ENCODE measurements around the gene MRGPRG.

Gene MRGPRG

DNA sequence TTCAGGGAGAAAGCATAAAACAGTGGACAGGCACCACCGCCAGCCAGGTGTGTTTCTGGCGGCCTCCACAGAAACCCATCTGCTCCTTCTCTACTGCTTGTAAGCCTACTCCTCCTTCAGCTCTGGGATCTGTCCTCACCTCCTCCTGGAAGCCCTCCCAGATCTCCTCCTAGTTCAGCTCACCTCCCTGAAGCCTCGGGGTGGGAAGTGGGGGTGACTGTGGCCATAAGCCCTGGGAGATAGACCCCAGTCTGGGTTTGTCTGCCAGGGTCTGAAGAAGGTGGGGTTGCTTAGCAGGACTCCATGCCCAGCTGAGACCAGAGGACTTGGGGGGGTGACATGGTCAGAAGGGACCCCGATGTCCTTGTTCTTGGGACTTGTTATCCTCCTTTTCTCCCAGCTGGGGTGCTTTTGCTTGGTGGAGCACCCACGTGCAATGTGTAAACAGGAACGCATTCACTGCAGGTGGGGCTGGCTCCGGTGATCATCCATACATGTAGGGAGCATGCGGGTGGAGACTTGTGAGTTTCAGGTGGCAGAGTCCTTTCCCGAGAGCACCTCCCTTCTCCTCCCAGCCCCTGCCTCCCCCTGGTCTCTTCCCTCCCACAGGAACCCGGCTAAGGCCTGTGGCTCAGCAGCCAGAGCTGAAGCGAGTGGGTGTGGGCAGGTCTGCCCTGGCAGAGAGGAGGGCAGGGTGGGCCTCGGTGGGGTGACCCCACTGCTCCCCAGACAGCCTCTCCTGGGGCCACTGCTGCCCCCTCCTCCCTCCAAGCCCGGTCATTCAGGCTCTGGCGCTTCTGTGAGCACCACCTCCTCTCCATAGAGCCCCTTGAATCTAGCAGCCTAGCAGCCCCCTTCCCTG lies 25.9 kb downstream of the MRGPRG start:
- DNase-seq, result no peak

DNA sequence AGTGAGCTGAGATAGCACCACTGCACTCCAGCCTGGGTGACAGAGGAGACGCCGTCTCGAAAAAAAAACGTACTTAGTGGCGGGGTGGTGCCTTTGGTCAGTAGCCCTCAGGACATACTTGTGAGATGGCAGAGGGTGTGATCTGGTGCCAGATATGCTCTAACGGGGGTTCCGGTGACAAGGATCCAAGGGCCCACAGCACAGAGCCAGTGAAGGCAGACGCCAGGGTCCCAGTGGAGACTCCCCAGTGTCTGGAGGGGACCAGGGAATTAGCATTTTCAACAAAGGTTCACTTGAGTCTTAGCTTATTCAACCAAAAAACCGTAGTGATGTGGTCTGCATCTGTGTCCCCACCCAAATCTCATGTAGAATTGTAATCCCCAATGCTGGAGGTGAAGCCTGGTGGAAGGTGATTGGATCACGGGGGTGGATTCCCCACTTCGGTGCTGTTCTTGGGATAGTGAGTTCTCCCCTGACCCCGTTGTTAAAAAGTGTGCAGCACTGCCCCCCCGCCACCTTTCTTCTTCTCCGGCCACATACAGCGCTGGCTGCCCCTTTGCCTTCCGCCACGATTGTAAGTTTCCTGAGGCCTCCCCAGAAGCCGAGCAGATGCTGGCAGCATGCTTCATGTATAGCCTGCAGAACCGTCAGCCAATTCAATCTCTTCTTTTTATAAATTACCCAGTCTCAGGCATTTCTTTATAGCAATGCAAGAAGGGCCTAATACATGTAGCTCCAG lies 26.9 kb downstream of the MRGPRG start:
- no peak for DNase-seq

DNA sequence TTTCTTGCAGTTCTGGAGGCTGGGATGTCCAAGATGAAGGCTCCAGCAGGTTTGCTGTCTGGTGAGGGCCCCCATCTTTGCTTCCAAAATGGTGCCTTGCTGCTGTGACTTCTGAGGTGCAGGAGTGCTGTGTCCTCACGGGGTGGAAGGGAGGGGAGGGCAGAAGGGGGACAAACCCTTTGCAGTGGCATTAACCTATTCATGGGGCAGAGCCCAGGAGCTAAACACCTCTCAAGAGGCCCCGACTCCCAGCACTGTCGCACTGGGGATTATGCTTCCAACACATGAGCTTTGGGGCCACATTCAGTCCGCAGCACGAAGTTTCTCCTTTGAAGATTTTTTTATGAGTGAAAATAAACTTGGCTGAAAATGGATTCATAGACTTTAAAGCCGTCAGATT lies 28.0 kb downstream of the MRGPRG start:
- DNase-seq, result no peak

DNA sequence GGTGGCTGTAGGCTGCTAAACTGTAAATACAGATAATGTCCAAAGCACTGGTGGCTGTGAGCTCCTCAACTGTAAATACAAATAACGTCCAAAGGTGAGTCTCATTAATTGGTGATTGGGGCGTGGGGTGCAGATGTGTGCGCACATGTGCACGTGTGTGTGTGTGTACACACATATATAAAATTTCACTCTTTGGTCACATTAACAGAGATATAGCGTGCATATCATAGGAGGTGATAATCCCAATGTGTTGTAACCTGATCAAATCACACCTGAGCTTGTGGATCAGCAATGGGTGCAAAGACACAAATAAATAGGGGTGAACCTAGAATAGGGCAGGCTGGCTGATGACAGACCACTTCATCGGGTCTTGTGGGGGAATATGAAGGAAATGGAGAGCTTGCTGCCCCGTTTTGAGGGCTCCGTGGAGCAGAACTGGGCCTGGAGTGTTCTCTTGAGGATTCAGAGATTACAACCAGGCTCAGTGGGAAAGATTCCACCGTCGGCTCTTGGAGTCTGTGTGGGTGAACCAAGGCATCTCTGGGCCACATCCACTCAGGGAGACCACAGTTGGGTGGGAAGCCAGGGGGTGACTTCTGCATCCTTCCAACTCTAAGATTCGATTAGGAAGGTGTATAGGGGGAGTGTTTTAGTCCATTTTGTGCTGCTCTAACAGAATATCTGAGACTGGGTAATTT lies 28.6 kb downstream of the MRGPRG start:
- no peak for DNase-seq

DNA sequence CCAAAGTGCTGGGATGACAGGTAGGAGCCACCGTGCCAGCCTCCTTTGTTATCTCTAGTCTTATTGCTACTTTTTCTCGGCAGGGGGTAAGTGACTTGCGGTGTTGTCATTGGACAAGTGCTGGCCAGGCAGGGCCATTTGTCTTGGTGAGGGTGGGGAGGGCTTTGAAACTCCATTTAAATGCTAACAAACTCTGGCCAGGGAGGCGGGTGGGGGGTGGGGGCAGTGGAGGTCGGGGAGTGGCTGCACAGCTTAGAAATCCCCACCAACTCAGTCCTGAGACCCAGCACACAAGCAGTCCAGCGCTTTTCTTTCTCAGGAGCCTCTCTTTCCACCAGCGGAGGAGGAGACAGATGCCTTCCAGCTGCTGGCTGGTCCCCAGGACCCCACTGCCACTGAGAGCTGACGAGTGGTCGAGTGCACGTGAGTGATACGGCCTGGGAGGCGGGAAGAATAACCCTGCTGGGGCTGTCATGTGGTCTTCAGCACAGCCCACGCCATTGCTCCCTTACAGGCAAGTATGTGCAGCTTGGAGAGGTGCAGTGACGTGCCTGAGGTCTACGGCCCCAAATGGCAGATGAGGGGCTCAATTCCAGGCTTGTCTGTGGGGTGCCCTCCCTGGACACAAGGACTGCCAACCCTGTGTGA lies 29.3 kb downstream of the MRGPRG start:
- DNase-seq, result no peak

DNA sequence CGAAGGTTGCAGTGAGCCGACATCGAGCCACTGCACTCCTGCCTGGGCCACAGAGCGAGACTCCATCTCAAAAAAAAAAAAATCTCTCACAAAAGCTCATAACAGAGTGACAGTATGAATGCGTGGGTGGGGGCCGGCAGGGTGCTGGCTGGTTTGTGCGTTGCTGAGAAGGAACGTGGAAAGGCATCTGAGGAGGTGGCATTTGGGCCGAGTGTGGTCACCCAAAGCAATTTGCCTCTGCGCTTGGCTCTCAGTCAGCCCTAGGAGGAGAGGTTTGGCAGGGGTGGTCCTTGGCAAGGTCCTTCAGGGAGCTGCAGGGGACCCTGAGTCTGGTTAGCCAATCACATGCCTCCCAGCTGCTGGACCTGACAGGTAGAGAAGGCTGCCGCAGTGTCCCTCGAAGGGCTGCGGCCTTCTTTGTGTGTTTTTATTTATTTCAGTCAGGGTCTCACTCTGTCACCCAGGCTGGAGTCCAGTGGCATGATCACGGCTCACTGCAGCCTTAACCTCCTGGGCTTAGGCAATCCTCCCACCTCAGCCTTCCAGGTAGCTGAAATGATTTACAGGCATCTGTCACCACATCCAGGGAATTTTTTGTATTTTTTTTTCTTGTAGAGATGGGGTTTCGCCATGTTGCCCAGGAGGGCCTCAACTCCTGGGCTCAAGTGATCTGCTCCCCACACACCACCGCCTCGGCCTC lies 30.0 kb downstream of the MRGPRG start:
- no peak for DNase-seq

DNA sequence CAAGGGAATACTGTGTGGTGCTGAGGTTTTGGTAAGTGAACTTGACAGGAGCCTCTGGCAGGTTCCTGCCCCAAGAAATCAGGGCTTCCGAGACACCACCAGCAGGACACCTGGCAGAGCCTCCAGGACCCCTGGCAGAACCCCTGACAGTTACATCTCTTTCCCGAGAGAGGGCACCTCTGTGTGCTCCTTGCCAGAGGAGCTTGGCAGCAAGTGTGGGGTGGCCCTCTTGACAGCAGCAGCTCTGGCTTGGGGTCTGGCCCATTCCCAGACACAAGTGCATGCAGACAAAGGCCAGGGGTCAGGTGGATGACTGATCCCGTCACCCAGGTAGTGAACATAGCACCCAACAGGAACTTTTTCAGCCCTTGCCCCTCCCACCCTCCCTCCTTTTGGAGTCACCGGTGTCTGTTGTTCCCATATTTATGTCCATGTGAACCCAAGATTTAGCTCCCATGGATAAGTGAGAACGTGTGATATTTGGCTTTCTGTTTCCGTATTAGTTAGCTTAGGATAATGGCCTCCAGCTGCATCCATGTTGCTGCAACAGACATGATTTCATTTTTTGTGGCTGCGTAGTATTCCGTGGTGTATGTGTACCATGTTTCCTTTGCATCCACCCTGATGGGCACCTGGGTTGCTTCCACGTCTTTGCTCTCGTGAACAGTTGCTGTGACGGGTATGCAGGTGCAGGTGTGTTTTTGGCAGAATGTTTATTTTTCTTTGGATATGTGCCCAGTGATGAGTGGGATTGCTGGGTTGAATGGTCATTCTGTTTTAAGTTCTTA lies 32.3 kb downstream of the MRGPRG start:
- DNase-seq, result no peak

DNA sequence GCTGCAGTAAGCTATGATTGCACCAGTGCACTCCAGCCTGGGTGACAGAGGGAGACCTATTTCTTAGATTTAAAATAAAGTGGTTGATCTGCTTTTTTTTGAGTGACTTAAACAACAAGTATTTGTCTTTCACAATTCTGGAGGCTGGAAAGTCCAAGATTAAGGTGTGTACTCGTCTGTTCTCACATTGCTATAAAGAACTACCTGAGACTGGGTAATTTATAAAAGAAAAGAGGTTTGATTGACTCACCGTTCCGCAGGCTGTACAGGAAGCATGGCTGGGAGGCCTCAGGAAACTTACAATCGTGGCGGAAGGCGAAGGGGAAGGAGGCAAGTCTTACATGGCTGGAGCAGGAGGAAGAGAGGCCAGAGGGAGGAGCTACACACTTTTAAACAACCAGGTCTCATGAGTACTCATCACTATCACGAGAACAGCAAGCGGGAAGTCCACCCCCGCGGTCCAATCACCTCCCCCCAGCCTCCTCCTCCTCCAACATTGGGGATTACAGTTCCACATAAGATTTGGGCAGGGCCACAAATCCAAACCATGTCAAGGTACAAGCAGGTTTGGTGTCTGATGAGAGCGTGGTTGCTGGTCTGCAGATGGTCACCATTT lies 33.8 kb downstream of the MRGPRG start:
- DNase-seq, result no peak

DNA sequence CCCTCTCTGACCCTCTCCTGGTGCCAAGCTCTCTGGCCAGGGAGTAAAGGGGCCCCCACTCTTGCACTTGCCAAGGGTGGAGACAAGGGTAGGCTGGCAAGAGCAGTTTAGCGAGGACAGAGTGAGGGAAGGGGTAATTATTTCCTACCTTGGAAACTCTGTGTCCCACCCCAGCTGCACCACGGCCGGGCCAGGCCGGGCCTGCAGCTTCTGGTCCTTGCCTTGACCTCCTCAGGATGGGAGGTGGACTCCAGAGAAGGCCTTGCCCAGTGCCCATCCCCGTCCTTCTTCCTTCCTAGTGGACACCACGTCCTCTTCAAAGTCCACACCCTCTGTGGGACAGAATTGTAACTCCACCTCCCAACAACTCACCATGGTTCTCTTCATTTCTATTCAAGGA lies 35.1 kb downstream of the MRGPRG start:
- no peak for DNase-seq

DNA sequence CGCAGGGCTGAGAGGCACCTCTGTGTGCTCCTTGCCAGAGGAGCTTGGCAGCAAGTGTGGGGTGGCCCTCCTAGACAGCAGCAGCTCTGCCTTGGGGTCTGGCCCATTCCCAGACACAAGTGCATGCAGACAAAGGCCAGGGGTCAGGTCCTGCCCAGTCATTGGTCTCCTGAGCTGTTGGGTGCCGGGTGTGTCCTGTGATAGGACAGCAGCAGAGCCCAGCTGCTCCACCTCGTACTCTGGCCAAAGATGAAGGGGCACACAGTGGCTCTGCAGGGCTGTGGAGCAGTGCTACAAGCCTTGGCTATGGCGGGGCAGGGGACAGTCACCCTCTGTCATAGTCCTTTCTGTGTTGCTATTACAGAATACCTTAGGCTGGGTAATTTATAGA lies 36.2 kb downstream of the MRGPRG start:
- DNase-seq, result no peak

DNA sequence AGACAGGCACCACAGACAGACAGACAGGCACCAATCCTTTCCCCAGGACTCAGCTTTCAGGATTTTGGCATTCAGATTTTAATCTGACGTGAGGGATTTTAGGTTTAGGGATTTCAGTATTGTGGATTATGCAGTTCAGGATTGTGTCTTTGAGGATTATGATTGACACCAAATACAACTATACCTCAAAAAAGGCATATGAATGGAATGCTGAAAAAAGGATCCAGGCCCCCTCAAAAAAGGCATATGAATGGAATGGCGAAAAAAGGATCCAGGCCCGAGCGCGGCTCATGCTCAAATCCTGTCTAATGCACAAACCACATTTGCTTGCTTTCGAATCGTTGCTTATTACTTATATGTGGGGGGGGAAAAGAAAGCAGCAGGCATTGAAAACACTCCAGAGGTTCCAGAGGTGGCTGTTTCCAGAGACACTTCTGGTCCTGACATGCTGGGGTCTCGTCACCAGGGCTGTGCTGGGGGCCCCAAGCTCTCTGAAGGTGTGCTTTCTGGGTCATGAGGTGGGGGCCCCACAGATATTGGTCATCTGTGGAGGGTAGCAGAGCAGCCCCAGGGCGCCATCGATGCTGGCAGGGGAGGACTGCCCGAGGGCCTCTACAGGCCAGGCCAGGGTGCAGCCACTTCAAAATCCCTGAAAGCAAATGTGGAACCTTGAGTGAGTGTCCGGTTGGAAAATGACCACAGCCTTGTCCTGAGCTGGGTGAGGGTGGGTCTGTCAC lies 36.7 kb downstream of the MRGPRG start:
- no peak for DNase-seq

DNA sequence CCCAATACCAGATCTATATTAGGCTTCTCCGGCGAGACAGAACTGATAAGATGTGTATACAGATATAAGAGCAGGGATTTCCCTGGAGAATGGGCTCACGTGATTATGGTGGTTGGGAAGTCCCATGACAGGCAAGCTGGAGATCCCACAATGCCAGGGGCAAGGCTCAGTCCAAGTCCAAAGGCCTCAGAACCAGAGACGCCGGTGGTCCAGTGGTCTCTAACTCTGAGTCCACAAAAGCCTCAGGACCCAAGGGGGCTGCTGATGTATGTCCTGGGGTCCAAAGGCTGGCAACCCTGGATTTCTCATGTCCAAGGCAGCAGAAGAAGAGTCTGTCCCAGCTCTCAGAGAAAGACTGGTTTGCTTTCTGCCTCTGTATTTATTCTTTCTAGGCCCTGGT lies 37.7 kb downstream of the MRGPRG start:
- no peak for DNase-seq

DNA sequence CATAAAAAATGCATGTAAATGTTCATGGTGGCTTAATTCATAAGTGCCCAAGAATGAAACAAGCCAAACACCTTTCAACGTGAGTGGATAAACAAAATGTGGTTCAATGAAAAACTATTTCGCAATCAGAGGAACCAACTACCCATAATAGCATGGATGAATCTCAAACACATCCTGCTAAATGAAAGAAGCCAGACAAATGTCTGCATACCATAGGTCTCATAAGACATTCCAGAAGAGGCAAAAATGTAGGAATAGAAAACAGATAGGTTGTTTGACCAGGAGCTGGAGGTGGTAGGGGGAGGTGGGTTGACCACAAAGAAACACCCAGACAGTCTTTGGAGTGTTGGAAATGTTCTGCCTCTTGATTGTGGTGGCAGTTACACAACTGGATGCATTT lies 40.3 kb downstream of the MRGPRG start:
- DNase-seq, result no peak

DNA sequence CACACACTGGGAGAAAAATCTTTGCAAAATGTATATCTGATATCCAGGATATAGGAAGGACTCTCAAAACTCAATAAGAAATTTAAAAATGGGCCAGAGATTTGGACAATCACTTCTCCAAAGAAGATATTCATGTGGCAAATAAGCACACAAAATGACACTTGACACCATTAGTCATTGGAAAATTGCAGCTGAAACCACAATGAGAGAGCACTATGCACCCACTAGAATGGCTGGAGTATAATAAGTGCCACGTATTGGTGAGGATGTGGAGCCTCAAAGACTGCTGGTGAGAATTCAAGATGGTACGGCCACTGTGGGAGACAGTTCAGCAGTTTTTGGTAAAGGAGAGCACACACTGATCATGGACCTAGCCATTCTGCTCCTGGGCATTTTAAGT lies 40.7 kb downstream of the MRGPRG start:
- DNase-seq, result no peak

DNA sequence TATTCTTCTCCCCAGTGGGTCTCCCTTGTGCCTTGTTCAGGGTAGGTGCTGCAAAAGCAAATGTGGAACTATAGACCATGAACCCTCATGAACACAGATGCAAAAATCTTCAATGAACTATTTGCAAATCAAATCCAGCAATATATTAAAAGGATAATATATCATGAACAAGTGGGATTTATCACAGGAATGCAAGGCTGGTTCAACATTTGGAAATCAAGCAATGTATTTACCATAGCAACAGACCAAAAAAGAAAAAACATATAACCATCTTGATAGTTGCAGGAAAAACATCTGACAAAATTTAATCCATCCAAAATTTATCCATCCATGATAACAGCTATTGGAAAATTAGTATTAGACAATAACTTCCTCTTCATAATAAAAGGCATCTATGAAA lies 42.1 kb downstream of the MRGPRG start:
- DNase-seq, result no peak

DNA sequence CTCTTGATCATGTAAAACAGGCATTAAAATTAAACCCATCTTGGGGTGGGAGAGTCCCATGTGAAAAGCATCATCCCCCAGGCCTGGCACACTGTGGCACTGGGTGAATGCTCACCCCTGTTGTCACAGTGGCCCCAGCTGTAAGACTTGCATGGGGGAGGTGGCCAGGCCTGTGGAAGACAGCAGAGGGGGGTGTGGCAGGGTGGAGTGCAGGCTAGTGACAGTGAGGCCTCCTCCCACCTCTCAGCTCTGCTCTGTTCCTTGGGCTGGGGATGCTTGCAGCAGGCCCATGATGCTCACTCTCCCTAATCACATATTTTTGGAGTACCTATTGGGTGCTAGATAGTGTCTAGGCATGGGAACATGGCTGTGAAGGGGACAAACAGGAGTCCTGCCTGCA lies 43.4 kb downstream of the MRGPRG start:
- no peak for DNase-seq

DNA sequence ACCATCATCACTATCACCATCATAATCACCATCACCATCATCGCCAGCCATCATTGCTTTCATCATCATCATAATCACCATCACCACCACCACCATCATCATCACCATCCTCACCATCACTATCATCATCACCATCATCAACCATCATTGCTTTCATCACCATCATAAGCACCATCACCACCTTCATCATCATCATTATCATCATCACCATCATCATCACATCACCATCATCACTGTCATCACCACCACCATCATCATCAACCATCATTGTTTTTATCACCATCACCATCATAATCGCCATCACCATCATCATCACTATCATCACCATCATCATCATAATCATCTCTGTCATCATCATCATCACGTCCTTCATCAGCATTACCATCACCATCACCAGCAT lies 44.2 kb downstream of the MRGPRG start:
- DNase-seq, result no peak

DNA sequence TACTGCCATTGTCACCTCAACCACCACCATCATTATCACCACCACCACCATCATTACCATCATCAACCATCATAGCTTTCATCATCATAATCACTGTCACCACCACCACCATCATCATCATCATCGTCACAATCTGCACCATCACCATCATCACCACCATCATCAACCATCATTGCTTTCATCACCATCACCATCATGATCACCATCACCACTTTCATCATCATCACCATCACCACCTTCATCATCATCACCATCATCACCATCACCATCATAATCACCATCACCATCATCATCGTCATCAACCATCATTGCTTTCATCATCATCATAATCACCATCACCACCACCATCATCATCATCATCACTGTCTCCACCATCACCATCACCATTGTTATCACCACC lies 44.8 kb downstream of the MRGPRG start:
- DNase-seq, result no peak

DNA sequence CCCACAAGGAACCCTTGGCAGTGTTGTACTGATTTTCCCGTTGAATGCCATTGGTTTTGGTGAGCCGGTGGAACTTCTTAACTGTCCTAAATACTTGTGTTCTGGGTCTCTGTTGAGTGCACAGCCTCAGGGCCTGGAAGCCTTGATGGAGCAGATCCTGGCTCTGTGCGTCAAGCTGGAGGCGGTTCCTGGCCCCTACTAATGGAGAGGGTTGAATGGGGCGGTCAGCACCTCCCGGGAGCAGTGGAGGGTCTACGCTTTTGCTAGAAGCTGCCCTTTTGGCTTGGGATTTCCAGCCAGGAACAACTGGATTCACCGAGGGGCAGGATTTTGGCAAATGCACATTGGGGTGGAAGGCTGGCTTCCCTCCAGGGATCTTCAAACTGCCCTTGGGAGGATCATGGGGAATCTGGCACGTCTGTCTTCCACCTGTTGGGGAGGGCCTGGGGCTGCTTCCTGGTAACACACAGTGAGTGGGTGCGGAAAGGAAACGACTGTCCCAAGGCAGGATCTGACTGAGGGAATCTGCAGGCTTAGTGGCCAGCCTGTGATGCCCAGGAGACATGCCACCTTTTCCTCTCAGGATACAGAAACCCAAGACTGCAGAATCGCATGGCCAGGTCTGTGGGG lies 46.6 kb downstream of the MRGPRG start:
- DNase-seq, result no peak

All from CD4-positive, alpha-beta T cell treated with Interleukin-1 beta for 1 hour (primary cell).